HepG2 (cell line): ENCODE measurements around the gene SRSF3. TPM values are rescaled to one million over a fixed set of nuclear protein-coding genes. Genes with fewer than 3 reads are reported as not detected.

ENCODE experiments used
- ARNT ChIP-seq: fragments of 450-650 bp; IDR thresholded peaks from 2 replicates; pipeline ENCODE4 v1.6.1; 2017
- CHD2 ChIP-seq: IDR thresholded peaks from 2 replicates; pipeline ENCODE4 v1.6.1; 2011; ENCODE audit warnings: low read depth, low read length, improper control_type of control experiment
- EHMT2 ChIP-seq: fragments of 200-600 bp; sonication (generic); IDR thresholded peaks from 2 replicates; pipeline ENCODE4 v1.7.0; 2017; ENCODE audit warnings: antibody characterized with exemption, low read depth, low read length, borderline replicate concordance
- IRX3 ChIP-seq: sonication (generic); formaldehyde crosslinking; IDR thresholded peaks from 2 replicates; pipeline ENCODE4 v1.8.1; 2023; ENCODE audit warnings: mild to moderate bottlenecking, low read depth, missing genetic modification reagents, borderline replicate concordance
- RFXANK ChIP-seq: IDR thresholded peaks from 2 replicates; pipeline ENCODE4 v1.6.1; 2016
- SIN3B ChIP-seq: fragments of 150-350 bp; IDR thresholded peaks from 2 replicates; pipeline ENCODE4 v1.6.1; 2014; ENCODE audit warnings: low read length
- SRSF9 ChIP-seq: fragments of 200-400 bp; formaldehyde crosslinking; IDR thresholded peaks from 2 replicates; pipeline ENCODE4 v1.6.1; 2018; ENCODE audit warnings: borderline replicate concordance, mild to moderate bottlenecking, low read depth, low read length; ENCODE audit not compliant: insufficient read depth, poor library complexity, severe bottlenecking
- XRCC5 ChIP-seq: fragments of 200-400 bp; formaldehyde crosslinking; optimal IDR thresholded peaks from 2 replicates; pipeline ENCODE3; 2017; ENCODE audit warnings: mild to moderate bottlenecking, low read length
- ZNF101 ChIP-seq: sonication (generic); formaldehyde crosslinking; IDR thresholded peaks from 2 replicates; pipeline ENCODE4 v1.4.0; 2020; ENCODE audit warnings: mild to moderate bottlenecking, low read depth, missing genetic modification reagents, borderline replicate concordance
- ZNF263 ChIP-seq: sonication (generic); formaldehyde crosslinking; IDR thresholded peaks from 2 replicates; pipeline ENCODE4 v1.4.0; 2020; ENCODE audit warnings: missing genetic modification reagents
- ZNF335 ChIP-seq: sonication (generic); formaldehyde crosslinking; IDR thresholded peaks from 2 replicates; pipeline ENCODE4 v1.4.0; 2020; ENCODE audit warnings: missing genetic modification reagents
- polyA plus RNA-seq, 8 experiments: library from polyadenylated mRNA; depleted of rRNA in 3 of 8; stranded (reverse) in 7 of 8; unstranded in 1 of 8; fragments of >200 nt; fragmentation: Illumina TruSeq in 4 of 8; extraction: Trizol in 4 of 8; gene quantifications; 2 replicates each; pipeline versions ENCODE4 v1.2.1 to v1.2.3, GENCODE V29; 2011 to 2016; ENCODE audit warnings: low read depth in 4 of 8, missing spikeins in 1 of 8, mixed read lengths in 1 of 8; ENCODE audit not compliant: insufficient read depth in 1 of 8
- total RNA-seq, 5 experiments: library from RNA; depleted of rRNA; stranded (reverse); fragments of >200 nt; fragmentation: Illumina TruSeq; extraction: Trizol; gene quantifications; 2 replicates each; pipeline ENCODE4 v1.2.3, GENCODE V29; 2016; ENCODE audit warnings: low read depth in 1 of 5
- TF ChIP-seq, protein P1 (sequence below): sonication (generic); formaldehyde crosslinking; IDR thresholded peaks from 2 replicates; pipeline ENCODE4 v1.8.1; 2023; ENCODE audit warnings: mild to moderate bottlenecking, missing genetic modification reagents
- TF ChIP-seq, protein P2 (sequence below): IDR thresholded peaks from 2 replicates; pipeline ENCODE4 v1.6.1; 2012; ENCODE audit warnings: low read length, improper control_type of control experiment

The SRSF3 gene
- total and polyA plus RNA-seq, 2 of the 13 experiments (the other 11 are each of a cell fraction or from before 2014, with no cell fraction given) = 206 to 684 TPM

DNA sequence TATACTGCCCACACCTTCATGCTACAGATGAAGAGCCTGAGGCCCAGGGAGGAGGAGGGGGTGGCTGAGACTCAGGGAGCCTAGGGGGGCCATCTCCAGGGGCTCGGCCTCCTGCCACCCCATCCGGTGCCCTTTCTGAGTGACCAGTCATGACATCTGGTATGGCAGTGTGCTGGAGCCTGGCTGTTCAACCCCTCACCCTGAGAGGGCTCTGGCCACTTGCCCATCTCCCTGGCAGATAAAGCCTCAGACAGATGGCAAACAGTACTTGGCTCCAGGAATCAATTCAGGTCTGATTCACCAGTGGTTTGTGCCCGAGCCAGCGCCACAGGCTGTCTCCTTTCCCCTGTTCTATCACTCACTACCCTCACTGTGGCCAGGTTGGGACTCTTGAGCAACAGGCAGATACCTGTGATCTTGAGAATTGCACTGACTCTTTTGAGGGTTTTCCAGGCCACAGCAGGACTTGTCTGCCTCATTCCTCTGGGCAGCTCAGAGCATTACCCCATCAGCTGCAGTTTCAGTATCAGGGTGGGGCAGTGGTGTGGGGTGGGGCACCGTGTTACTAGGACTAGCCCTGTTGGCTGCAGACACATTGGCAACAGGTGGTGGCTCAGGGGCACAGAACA is 22.8 kb downstream of the SRSF3 start (continued):
- TF ChIP-seq, protein P1, sequence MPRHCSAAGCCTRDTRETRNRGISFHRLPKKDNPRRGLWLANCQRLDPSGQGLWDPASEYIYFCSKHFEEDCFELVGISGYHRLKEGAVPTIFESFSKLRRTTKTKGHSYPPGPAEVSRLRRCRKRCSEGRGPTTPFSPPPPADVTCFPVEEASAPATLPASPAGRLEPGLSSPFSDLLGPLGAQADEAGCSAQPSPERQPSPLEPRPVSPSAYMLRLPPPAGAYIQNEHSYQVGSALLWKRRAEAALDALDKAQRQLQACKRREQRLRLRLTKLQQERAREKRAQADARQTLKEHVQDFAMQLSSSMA (CRISPR knock-in tag) = no peak
- TF ChIP-seq IRX3 (CRISPR knock-in tag) (no peak), ARNT (no peak), EHMT2 (no peak), ZNF101 (CRISPR knock-in tag) (no peak), RFXANK (no peak), ZNF335 (CRISPR knock-in tag) (no peak), ZNF263 (no peak), SIN3B (no peak), SRSF9 (no peak), XRCC5 (no peak), CHD2 (no peak)
- TF ChIP-seq, protein P2, sequence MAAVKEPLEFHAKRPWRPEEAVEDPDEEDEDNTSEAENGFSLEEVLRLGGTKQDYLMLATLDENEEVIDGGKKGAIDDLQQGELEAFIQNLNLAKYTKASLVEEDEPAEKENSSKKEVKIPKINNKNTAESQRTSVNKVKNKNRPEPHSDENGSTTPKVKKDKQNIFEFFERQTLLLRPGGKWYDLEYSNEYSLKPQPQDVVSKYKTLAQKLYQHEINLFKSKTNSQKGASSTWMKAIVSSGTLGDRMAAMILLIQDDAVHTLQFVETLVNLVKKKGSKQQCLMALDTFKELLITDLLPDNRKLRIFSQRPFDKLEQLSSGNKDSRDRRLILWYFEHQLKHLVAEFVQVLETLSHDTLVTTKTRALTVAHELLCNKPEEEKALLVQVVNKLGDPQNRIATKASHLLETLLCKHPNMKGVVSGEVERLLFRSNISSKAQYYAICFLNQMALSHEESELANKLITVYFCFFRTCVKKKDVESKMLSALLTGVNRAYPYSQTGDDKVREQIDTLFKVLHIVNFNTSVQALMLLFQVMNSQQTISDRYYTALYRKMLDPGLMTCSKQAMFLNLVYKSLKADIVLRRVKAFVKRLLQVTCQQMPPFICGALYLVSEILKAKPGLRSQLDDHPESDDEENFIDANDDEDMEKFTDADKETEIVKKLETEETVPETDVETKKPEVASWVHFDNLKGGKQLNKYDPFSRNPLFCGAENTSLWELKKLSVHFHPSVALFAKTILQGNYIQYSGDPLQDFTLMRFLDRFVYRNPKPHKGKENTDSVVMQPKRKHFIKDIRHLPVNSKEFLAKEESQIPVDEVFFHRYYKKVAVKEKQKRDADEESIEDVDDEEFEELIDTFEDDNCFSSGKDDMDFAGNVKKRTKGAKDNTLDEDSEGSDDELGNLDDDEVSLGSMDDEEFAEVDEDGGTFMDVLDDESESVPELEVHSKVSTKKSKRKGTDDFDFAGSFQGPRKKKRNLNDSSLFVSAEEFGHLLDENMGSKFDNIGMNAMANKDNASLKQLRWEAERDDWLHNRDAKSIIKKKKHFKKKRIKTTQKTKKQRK = no peak
- TF ChIP-seq, all 625 proteins: peak for 0
